GM12875 (cell line): ENCODE measurements around the gene PSMD5.

Experiments
- H3K4me3 ChIP-seq: one replicate; pipeline ENCODE4 v1.5.1; 2011; ENCODE audit warnings: low read depth, low read length, control low read depth
- CTCF ChIP-seq: IDR thresholded peaks from 2 replicates; pipeline ENCODE4 v1.5.1; 2011; ENCODE audit warnings: low read depth, mild to moderate bottlenecking, control low read depth, inconsistent platforms, low read length, moderate library complexity, borderline replicate concordance; ENCODE audit not compliant: insufficient read depth

PSMD5 gene

GRCh38 chr9:120774719-120775118 is 68.0 kb downstream of the PSMD5 start:
- no peak for TF ChIP-seq CTCF
- H3K4me3 ChIP-seq, result no peak overlapping the region

GRCh38 chr9:120773256-120773655 is 69.5 kb downstream of the PSMD5 start:
- no peak for TF ChIP-seq CTCF
- no peak overlapping the region for H3K4me3 ChIP-seq

- no peak for TF ChIP-seq CTCF
Measured at GRCh38 chr9:120770931-120771330, 71.8 kb downstream of the PSMD5 start.

GRCh38 chr9:120768886-120769285 is 73.8 kb downstream of the PSMD5 start:
- TF ChIP-seq CTCF, result no peak
- no peak overlapping the region for H3K4me3 ChIP-seq

More at GRCh38 chr9:120770931-120771330, 71.8 kb downstream of the PSMD5 start:
- no peak overlapping the region for H3K4me3 ChIP-seq

GRCh38 chr9:120768247-120768646 is 74.5 kb downstream of the PSMD5 start:
- no peak overlapping the region for H3K4me3 ChIP-seq
- no peak for TF ChIP-seq CTCF

- H3K4me3 ChIP-seq, result no peak overlapping the region
- no peak for TF ChIP-seq CTCF
Measured at GRCh38 chr9:120767451-120767850, 75.3 kb downstream of the PSMD5 start.
